WTC11 (cell line): ENCODE data around the gene COG6. TPM values are rescaled to one million over a fixed set of nuclear protein-coding genes. Genes with fewer than 3 reads are reported as not detected.

Experiments
- ATAC-seq: fragments of 200-7000 bp; cut with Tn5 transposase; 2 replicates; pipeline ENCODE4 v1.10.0; 2021; ENCODE audit warnings: mild to moderate bottlenecking, moderate library complexity
- CTCF ChIA-PET: fragments of 300-600 bp; sonication (Branson Sonifier 250); formaldehyde crosslinking; loops from one replicate; lab custom pipeline; 2021; ENCODE audit warnings: antibody characterized with exemption; lab: Charles Lee
- POLR2A ChIA-PET: fragments of 350-600 bp; sonication (Branson Sonifier 250); formaldehyde crosslinking; loops from one replicate; lab custom pipeline; 2021; ENCODE audit warnings: antibody characterized with exemption; lab: Charles Lee
- DNase-seq: peaks from one replicate; pipeline ENCODE4 v3.0.0; 2021; ENCODE audit warnings: low spot score
- H3K27ac Mint-ChIP-seq: 2 replicates; pipeline ENCODE4 v1.8.0; 2021; ENCODE audit warnings: mixed read lengths
- H3K27me3 Mint-ChIP-seq: 2 replicates; pipeline ENCODE4 v1.8.0; 2021; ENCODE audit warnings: low read depth, mild to moderate bottlenecking, moderate library complexity, mixed read lengths
- H3K36me3 Mint-ChIP-seq: 2 replicates; pipeline ENCODE4 v1.8.0; 2021; ENCODE audit warnings: mixed read lengths
- H3K4me1 Mint-ChIP-seq: 2 replicates; pipeline ENCODE4 v1.8.0; 2022; ENCODE audit warnings: mixed read lengths
- H3K4me3 Mint-ChIP-seq: 2 replicates; pipeline ENCODE4 v1.8.0; 2021; ENCODE audit warnings: mild to moderate bottlenecking, moderate library complexity, mixed read lengths
- H3K9me3 Mint-ChIP-seq: 2 replicates; pipeline ENCODE4 v1.8.0; 2021; ENCODE audit warnings: mixed read lengths
- ATF2 ChIP-seq: sonication (generic); formaldehyde crosslinking; IDR thresholded peaks from 2 replicates; pipeline ENCODE4 v1.8.1; 2022; ENCODE audit warnings: low read depth, missing genetic modification reagents, borderline replicate concordance
- ATF3 ChIP-seq: sonication (generic); formaldehyde crosslinking; conservative IDR thresholded peaks from 2 replicates; pipeline ENCODE4 v1.8.1; 2022; ENCODE audit warnings: mild to moderate bottlenecking, missing genetic modification reagents
- CDX4 ChIP-seq: fragments of 250-450 bp; sonication (Bioruptor Pico); IDR thresholded peaks from 2 replicates; pipeline ENCODE4 v1.9.0; 2021; ENCODE audit warnings: moderate library complexity, mild to moderate bottlenecking, inconsistent platforms, borderline replicate concordance
- ELF4 ChIP-seq: sonication (generic); formaldehyde crosslinking; IDR thresholded peaks from 2 replicates; pipeline ENCODE4 v1.8.1; 2022; ENCODE audit warnings: low read depth, mild to moderate bottlenecking, moderate library complexity, missing genetic modification reagents
- EMX1 ChIP-seq: fragments of 250-450 bp; sonication (Bioruptor Pico); IDR thresholded peaks from 2 replicates; pipeline ENCODE4 v1.8.0; 2021; ENCODE audit warnings: mild to moderate bottlenecking
- GRHL2 ChIP-seq: fragments of 250-450 bp; sonication (Bioruptor Pico); IDR thresholded peaks from 2 replicates; pipeline ENCODE4 v1.8.0; 2022; ENCODE audit warnings: mild to moderate bottlenecking, moderate library complexity; ENCODE audit not compliant: insufficient replicate concordance, severe bottlenecking
- JAZF1 ChIP-seq: fragments of 250-450 bp; sonication (Bioruptor Pico); IDR thresholded peaks from 2 replicates; pipeline ENCODE4 v1.9.0; 2021; ENCODE audit warnings: moderate library complexity, mild to moderate bottlenecking, inconsistent platforms
- KAT7 ChIP-seq: sonication (generic); formaldehyde crosslinking; IDR thresholded peaks from 2 replicates; pipeline ENCODE4 v1.8.1; 2023; ENCODE audit warnings: missing genetic modification reagents, mild to moderate bottlenecking, borderline replicate concordance
- MLX ChIP-seq: sonication (generic); formaldehyde crosslinking; IDR thresholded peaks from 2 replicates; pipeline ENCODE4 v1.8.1; 2023; ENCODE audit warnings: mild to moderate bottlenecking, missing genetic modification reagents, moderate library complexity
- MYBL2 ChIP-seq: sonication (generic); formaldehyde crosslinking; IDR thresholded peaks from 2 replicates; pipeline ENCODE4 v1.8.1; 2023; ENCODE audit warnings: mild to moderate bottlenecking, moderate library complexity, missing genetic modification reagents
- NFYB ChIP-seq: sonication (generic); formaldehyde crosslinking; conservative IDR thresholded peaks from 2 replicates; pipeline ENCODE4 v1.8.0; 2022; ENCODE audit warnings: low read depth, missing genetic modification reagents
- OVOL2 ChIP-seq: fragments of 250-450 bp; sonication (Bioruptor Pico); IDR thresholded peaks from 2 replicates; pipeline ENCODE4 v1.9.0; 2021; ENCODE audit warnings: mild to moderate bottlenecking, borderline replicate concordance
- USF1 ChIP-seq: sonication (generic); formaldehyde crosslinking; IDR thresholded peaks from 2 replicates; pipeline ENCODE4 v1.8.0; 2022; ENCODE audit warnings: mild to moderate bottlenecking, missing genetic modification reagents
- ZNF281 ChIP-seq: sonication (generic); formaldehyde crosslinking; IDR thresholded peaks from 2 replicates; pipeline ENCODE4 v1.8.0; 2023; ENCODE audit warnings: mild to moderate bottlenecking, missing genetic modification reagents
- ZNF396 ChIP-seq: fragments of 250-450 bp; sonication (Bioruptor Pico); IDR thresholded peaks from 2 replicates; pipeline ENCODE4 v1.8.0; 2021; ENCODE audit warnings: mild to moderate bottlenecking, moderate library complexity, borderline replicate concordance
- ZNF416 ChIP-seq: fragments of 250-450 bp; sonication (Bioruptor Pico); IDR thresholded peaks from 2 replicates; pipeline ENCODE4 v1.9.0; 2021; ENCODE audit warnings: mild to moderate bottlenecking, inconsistent platforms
- ZNF512 ChIP-seq: sonication (generic); formaldehyde crosslinking; IDR thresholded peaks from 2 replicates; pipeline ENCODE4 v1.8.1; 2022; ENCODE audit warnings: missing genetic modification reagents, borderline replicate concordance
- total RNA-seq: library from RNA; stranded (reverse); gene quantifications from 3 replicates; pipeline ENCODE4 v1.2.3, GENCODE V29; 2021

The COG6 gene
- total RNA-seq, 1 experiment from 2014 or later: 23.0 TPM

GRCh38 chr13:39641645-39642044 is 13.8 kb upstream of the COG6 start:
- Mint-ChIP-seq H3K9me3 (peaks cover 4% of the 10 kb centered on the region), H3K36me3 (no peaks in the 10 kb centered on the region), H3K4me1 (no peaks in the 10 kb centered on the region), H3K27me3 (peaks cover 9% of the 10 kb centered on the region), H3K4me3 (no peak overlapping the region), H3K27ac (no peak overlapping the region)
- ChIA-PET POLR2A (no interaction called here), CTCF (interaction anchor here (1.1 kb wide), 1 partner anchor 29 kb away, joined by 3 read pairs; no protein-coding TSS in a partner anchor)
- no peak for DNase-seq
- ATAC-seq: no peak
- TF ChIP-seq KAT7 (CRISPR knock-in tag) (no peak), OVOL2 (CRISPR knock-in tag) (no peak), ATF2 (CRISPR knock-in tag) (no peak), USF1 (CRISPR knock-in tag) (no peak), EMX1 (CRISPR knock-in tag) (no peak), MLX (CRISPR knock-in tag) (no peak), CDX4 (CRISPR knock-in tag) (no peak), JAZF1 (CRISPR knock-in tag) (no peak), ZNF396 (CRISPR knock-in tag) (no peak), ZNF512 (CRISPR knock-in tag) (no peak), ATF3 (no peak), NFYB (CRISPR knock-in tag) (no peak), ZNF416 (no peak)

- ATAC-seq (no peak), DNase-seq (no peak)
- ChIA-PET CTCF (no interaction called here), POLR2A (no interaction called here)
- TF ChIP-seq GRHL2 (CRISPR knock-in tag) (no peak), JAZF1 (CRISPR knock-in tag) (no peak), MYBL2 (no peak), ZNF281 (no peak), ELF4 (CRISPR knock-in tag) (no peak)
- TF ChIP-seq, all 79 proteins: peak for 0
- H3K4me3 Mint-ChIP-seq: no peak overlapping the region
- no peaks in the 10 kb centered on the region for H3K4me1 Mint-ChIP-seq
- no peaks in the 10 kb centered on the region for H3K9me3 Mint-ChIP-seq
- no peak overlapping the region for H3K27ac Mint-ChIP-seq
- H3K36me3 Mint-ChIP-seq: no peaks in the 10 kb centered on the region
- peaks cover 5% of the 10 kb centered on the region for H3K27me3 Mint-ChIP-seq
Observed at GRCh38 chr13:39646122-39646521, 9.3 kb upstream of the COG6 start.
